Heart left ventricle (tissue), 16 donors: ENCODE measurements around the gene UPK3A. TPM values are rescaled to one million over a fixed set of nuclear protein-coding genes. Genes with fewer than 3 reads are reported as not detected.

Experiments used
- ATAC-seq, 4 donors: fragments of 200-7000 bp; cut with Tn5 transposase; one replicate each; pipeline ENCODE4 v1.9.1; 2020 to 2022; ENCODE audit warnings: moderate library complexity in 4 of 4, mild to moderate bottlenecking in 3 of 4, moderate number of reproducible peaks in 1 of 4
- DNase-seq, 5 donors: peaks; one replicate each; pipeline ENCODE4 v3.0.0-alpha.2; 2020
- H3K27ac ChIP-seq, 12 donors: fragments of 200-600 bp; sonication (generic) in 4 of 12; one replicate each; pipeline versions ENCODE4 v1.5.0 to v1.8.0; 2016 to 2022; ENCODE audit warnings: mild to moderate bottlenecking in 2 of 12
- H3K27me3 ChIP-seq, 9 donors: fragments of 200-600 bp; sonication (generic) in 2 of 9; one replicate each; pipeline versions ENCODE4 v1.5.1 to v1.8.0; 2016 to 2022; ENCODE audit warnings: mild to moderate bottlenecking in 3 of 9
- H3K36me3 ChIP-seq, 9 donors: fragments of 200-600 bp; sonication (generic) in 2 of 9; one replicate each; pipeline versions ENCODE4 v1.5.0 to v1.8.0; 2018 to 2022; ENCODE audit warnings: mild to moderate bottlenecking in 2 of 9
- H3K4me1 ChIP-seq, 12 donors: fragments of 200-600 bp; sonication (generic) in 4 of 12; one replicate each; pipeline versions ENCODE4 v1.5.0 to v1.8.0; 2016 to 2022; ENCODE audit warnings: mild to moderate bottlenecking in 3 of 12
- H3K4me3 ChIP-seq, 12 donors: fragments of 200-600 bp; sonication (generic) in 4 of 12; one replicate each; pipeline versions ENCODE4 v1.5.0 to v1.8.0; 2017 to 2022; ENCODE audit warnings: mild to moderate bottlenecking in 9 of 12, moderate library complexity in 4 of 12
- H3K9me3 ChIP-seq, 12 donors: fragments of 200-600 bp; sonication (generic) in 4 of 12; one replicate each; pipeline versions ENCODE4 v1.5.0 to v1.8.0; 2016 to 2022; ENCODE audit warnings: mild to moderate bottlenecking in 1 of 12
- POLR2A ChIP-seq, 2 donors: fragments of 450-650 bp; IDR thresholded peaks; one replicate each; pipeline ENCODE4 v1.6.1; 2017; ENCODE audit warnings: antibody characterized with exemption in 2 of 2, mild to moderate bottlenecking in 2 of 2, moderate library complexity in 2 of 2
- WGBS, 4 donors: extraction: QIAGEN DNeasy Blood & Tissue Kit in 2 of 4; methylation state at CpG; one replicate each; pipeline versions ENCODE4 v1.1.5 to v1.1.7; 2013 to 2018; 5-methylcytosine and 5-hydroxymethylcytosine counted together
- intact Hi-C, 10 donors: fragments of 100-400 bp; cut with DNase I; formaldehyde crosslinking; loops; one replicate each; pipeline versions ENCODE4 v1.11.1 to v1.14.2; 2022
- polyA plus RNA-seq, 2 donors: library from polyadenylated mRNA; stranded (reverse); fragments of 200-250 nt; gene quantifications; one replicate each; pipeline ENCODE4 v1.2.3, GENCODE V29; 2013
- total RNA-seq, 9 donors: library from RNA; depleted of rRNA in 2 of 9; stranded (reverse); fragments of >200 nt in 2 of 9; fragmentation: NEBNext Ultra II Directional in 3 of 9; extraction: Animal tissue kit (Norgen Biotek cat#: 25700) in 3 of 9; gene quantifications; one replicate each; pipeline versions ENCODE4 v1.1.0 to v1.2.4, GENCODE V29; 2016 to 2023
- TF ChIP-seq, protein P1 (sequence below), 12 donors: fragments of 200-600 bp; sonication (generic) in 4 of 12; IDR thresholded peaks; one replicate each; pipeline versions ENCODE4 v1.5.0 to v1.8.0; 2018 to 2022; ENCODE audit warnings: antibody characterized with exemption in 12 of 12, mild to moderate bottlenecking in 5 of 12
- donor health status: ischemic (EF 13 %, LVEDD 7.1; RV severe dilation, severe dysfunction).
- donor health status: healthy with polysubstance abuse.
- donor health status: DM: no; HTN: yes; CAD: no.
- donor health status: DM: no; HTN: no; CAD: no.
- donor health status: ischemic (EF 25% LVEDD 6.9; RV normal size, moderate dysfunction).
- donor health status: ischemic (EF 25% LVEDD 5.7; RV mildly dilated, moderate dysfunction).
- donor health status: healthy.
- donor health status: DM: yes; HTN: yes; CAD: no.
- donor health status: ischemic (EF 35%, LVEDD 5.7; RV mildly dilated, moderate dysfunction).
- donor health status: nonischemic (EF 11% LVEDD 7.7; RV severe dilation, severe dysfunction).
- donor health status: DM: yes; HTN: yes; CAD: no.
- donor health status: PGD.
- donor health status: ischemic (EF 29% LVEDD 5.4; RV normal size, mild dysfunction).
- donor health status: nonischemic (EF 23%, LVEDD 6.1; RV moderate dilation, normal function).

The UPK3A gene
- total and polyA plus RNA-seq, 11 donors: 0.15 to 0.45 (median 0.34) TPM; not detected in 8

DNA sequence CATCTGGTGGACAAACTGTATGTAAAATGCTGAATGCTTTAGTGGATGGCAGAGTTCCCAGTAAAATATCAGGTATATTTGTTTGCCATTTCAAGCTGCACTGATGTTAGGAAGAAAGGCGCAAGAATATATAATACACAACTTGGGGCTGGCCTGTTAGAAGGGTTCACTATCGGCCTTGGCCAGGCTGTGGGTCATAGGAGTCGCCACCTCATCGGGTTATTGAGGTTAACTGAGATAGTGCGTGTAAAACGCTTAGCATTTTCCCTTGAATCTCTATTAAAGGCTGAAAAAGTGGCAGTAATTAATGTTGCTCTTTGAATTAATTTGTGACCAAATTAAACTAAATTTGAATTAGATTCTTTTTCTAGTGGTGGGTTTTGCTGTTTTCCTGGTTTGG, 30.0 kb downstream of the UPK3A start:
- no peaks in the 10 kb centered on the region for H3K27me3 ChIP-seq
- TF ChIP-seq, protein P1, sequence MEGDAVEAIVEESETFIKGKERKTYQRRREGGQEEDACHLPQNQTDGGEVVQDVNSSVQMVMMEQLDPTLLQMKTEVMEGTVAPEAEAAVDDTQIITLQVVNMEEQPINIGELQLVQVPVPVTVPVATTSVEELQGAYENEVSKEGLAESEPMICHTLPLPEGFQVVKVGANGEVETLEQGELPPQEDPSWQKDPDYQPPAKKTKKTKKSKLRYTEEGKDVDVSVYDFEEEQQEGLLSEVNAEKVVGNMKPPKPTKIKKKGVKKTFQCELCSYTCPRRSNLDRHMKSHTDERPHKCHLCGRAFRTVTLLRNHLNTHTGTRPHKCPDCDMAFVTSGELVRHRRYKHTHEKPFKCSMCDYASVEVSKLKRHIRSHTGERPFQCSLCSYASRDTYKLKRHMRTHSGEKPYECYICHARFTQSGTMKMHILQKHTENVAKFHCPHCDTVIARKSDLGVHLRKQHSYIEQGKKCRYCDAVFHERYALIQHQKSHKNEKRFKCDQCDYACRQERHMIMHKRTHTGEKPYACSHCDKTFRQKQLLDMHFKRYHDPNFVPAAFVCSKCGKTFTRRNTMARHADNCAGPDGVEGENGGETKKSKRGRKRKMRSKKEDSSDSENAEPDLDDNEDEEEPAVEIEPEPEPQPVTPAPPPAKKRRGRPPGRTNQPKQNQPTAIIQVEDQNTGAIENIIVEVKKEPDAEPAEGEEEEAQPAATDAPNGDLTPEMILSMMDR (IDR thresholded peaks at IDR 0.05): no peak
- TF ChIP-seq POLR2A (IDR thresholded peaks at IDR 0.05): no peak
- no peak overlapping the region for H3K4me3 ChIP-seq
- no peak for DNase-seq
- no peaks in the 10 kb centered on the region for H3K36me3 ChIP-seq
- peak overlapping the region in 3 of 12 donors; percentile 7 to 31 (median 28) for H3K27ac ChIP-seq
- intact Hi-C loops: loop anchor here in 6 of 10 donors (2.0 to 10.0 kb wide), 6 partner anchors 37 to 123 kb away; partner anchors contain the start of genes RIBC2 (in 1 of the 6) and SMC1B (in 1 of the 6)
- peaks cover 0 to 68% (median 48%) of the 10 kb centered on the region in 12 donors for H3K4me1 ChIP-seq
- H3K9me3 ChIP-seq: no peaks in the 10 kb centered on the region
- no peak for ATAC-seq
- WGBS, 4 donors: 91 to 94% (median 93%) methylated on average over 6 of the region's 6 CpGs

DNA sequence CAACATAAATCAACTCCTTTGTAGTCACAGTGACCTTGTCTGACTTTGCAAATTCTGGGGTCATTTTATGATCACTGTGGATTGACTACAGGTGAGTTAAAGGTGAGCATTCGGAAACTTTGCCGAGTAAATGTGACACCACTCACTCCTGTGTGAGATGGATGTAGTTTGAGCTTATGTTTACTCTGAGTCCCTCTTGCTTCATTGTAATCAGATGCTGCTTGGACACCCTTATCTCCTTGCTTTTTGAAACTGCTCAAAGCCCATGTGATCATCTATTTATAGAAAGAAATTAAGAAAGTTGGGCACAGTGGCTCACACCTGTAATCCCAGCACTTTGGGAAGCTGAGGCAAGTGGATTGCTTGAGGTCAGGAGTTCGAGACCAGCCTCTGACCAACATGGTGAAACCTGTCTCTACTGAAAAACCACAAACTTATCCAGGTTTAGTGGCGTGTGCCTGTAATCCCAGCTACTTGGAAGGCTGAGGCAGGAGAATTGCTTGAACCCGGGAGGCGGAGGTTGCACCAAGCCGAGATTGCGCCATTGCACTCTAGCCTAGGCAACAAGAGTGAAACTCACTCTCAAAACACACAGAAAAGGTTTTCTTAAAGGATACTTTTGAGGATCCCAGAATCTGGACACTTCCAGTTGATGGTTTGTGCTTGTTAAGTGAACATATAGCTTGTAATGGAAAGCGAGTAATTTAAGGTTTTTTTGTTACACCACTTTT, 32.2 kb downstream of the UPK3A start:
- ATAC-seq (no peak), DNase-seq (no peak)
- peaks cover 0 to 73% (median 42%) of the 10 kb centered on the region in 12 donors for H3K4me1 ChIP-seq
- 85 to 91% (median 86%) methylated on average over 9 of the region's 9 CpGs for WGBS, 4 donors
- no peaks in the 10 kb centered on the region for H3K27me3 ChIP-seq
- H3K36me3 ChIP-seq: peaks cover 0 to under 1% (median 0%) of the 10 kb centered on the region in 9 donors
- intact Hi-C loops: loop anchor here in 5 of 10 donors (2.0 to 10.0 kb wide), 5 partner anchors 40 to 120 kb away; partner anchors contain the start of genes RIBC2 (in 1 of the 5) and SMC1B (in 1 of the 5)
- H3K4me3 ChIP-seq: no peak overlapping the region
- no peak for TF ChIP-seq POLR2A (IDR thresholded peaks at IDR 0.05)
- TF ChIP-seq, protein P1 (IDR thresholded peaks at IDR 0.05): no peak
- no peaks in the 10 kb centered on the region for H3K9me3 ChIP-seq
- peak overlapping the region in 11 of 12 donors; percentile 35 to 92 (median 75) for H3K27ac ChIP-seq

DNA sequence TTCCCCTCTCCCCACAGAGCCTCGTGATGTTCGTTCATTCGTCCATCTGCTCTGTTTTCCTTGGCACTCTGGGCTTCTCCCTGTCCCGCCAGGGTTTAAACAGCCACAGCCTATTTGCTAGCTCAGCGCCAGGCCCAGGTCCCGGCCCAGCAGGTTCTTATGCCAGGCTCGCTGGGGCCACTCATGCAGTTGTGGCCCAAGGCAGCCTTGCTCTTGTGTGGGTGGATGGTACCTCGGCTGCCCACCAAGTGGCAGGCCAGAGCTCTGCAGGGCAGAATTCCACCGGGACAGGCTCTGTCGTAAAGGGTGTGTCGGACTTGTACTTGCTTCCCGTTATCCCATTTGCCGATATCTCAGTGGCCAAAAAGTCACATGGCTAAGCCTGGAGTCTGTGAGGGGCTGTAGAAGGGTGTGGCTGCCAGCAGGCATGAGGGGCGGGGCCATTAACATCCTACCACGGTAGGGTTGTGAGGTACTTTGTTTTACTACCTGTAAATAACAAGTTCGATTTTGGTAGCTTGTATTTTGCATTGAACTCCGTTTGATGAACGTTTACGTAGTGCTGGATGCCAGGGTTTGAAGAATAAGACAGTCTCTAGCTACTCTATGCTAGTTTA, 32.9 kb downstream of the UPK3A start:
- peak overlapping the region; percentile 35 to 92 (median 74) for H3K27ac ChIP-seq
- peaks cover 0 to 74% (median 42%) of the 10 kb centered on the region in 12 donors for H3K4me1 ChIP-seq
- H3K36me3 ChIP-seq: peaks cover 0 to 8% (median 3%) of the 10 kb centered on the region in 9 donors
- 31 to 47% (median 36%) methylated on average over 16 to 19 of the region's 19 CpGs for WGBS, 4 donors
- no peaks in the 10 kb centered on the region for H3K9me3 ChIP-seq
- TF ChIP-seq, protein P1 (IDR thresholded peaks at IDR 0.05): peak in 11 of 12 donors; percentile 26 to 59 (median 48)
- no peak for TF ChIP-seq POLR2A (IDR thresholded peaks at IDR 0.05)
- H3K4me3 ChIP-seq: peak overlapping the region in 7 of 12 donors; percentile 1 to 38 (median 18)
- H3K27me3 ChIP-seq: no peaks in the 10 kb centered on the region
- peak; percentile 53 to 87 (median 74) for ATAC-seq
- intact Hi-C loops: loop anchor here in 6 of 10 donors (1.0 to 10.0 kb wide), 6 partner anchors 17 to 120 kb away; partner anchors contain the start of genes RIBC2 (in 1 of the 6) and SMC1B (in 1 of the 6)
- peak; percentile 45 to 74 (median 63) for DNase-seq
